GM18502 (cell line): ENCODE results near the gene GPC6.

Experiments used
- ATAC-seq: cut with Tn5 transposase; IDR thresholded peaks from one replicate; pipeline ENCODE4 v1.9.1; 2021; ENCODE audit warnings: mild to moderate bottlenecking; ENCODE audit not compliant: unreplicated experiment, poor library complexity

GPC6 gene

GRCh38 chr13:93360021-93360420 lies 133.4 kb downstream of the GPC6 start:
- ATAC-seq, result no peak

- no peak for ATAC-seq
These were observed 135.1 kb downstream of the GPC6 start for GRCh38 chr13:93361703-93362102.

GRCh38 chr13:93364166-93364565 lies 137.6 kb downstream of the GPC6 start:
- no peak for ATAC-seq

- ATAC-seq, result no peak
These were observed 141.7 kb downstream of the GPC6 start for GRCh38 chr13:93368296-93368695.

GRCh38 chr13:93368718-93369117 lies 142.1 kb downstream of the GPC6 start:
- no peak for ATAC-seq

GRCh38 chr13:93372856-93373255 lies 146.2 kb downstream of the GPC6 start:
- ATAC-seq, result no peak

GRCh38 chr13:93375491-93375890 lies 148.9 kb downstream of the GPC6 start:
- ATAC-seq, result no peak

- ATAC-seq, result no peak
These were observed 150.6 kb downstream of the GPC6 start for GRCh38 chr13:93377196-93377595.

- ATAC-seq, result no peak
These were observed 151.6 kb downstream of the GPC6 start for GRCh38 chr13:93378184-93378583.

GRCh38 chr13:93386116-93386515 lies 159.5 kb downstream of the GPC6 start:
- ATAC-seq, result no peak

GRCh38 chr13:93388701-93389100 lies 162.1 kb downstream of the GPC6 start:
- ATAC-seq, result no peak

GRCh38 chr13:93397619-93398018 lies 171.0 kb downstream of the GPC6 start:
- ATAC-seq, result no peak

GRCh38 chr13:93398167-93399035 lies 171.8 kb downstream of the GPC6 start:
- ATAC-seq, result no peak

GRCh38 chr13:93399212-93399611 lies 172.6 kb downstream of the GPC6 start:
- no peak for ATAC-seq

- ATAC-seq, result no peak
These were observed 179.5 kb downstream of the GPC6 start for GRCh38 chr13:93406136-93406535.

GRCh38 chr13:93407551-93407950 lies 180.9 kb downstream of the GPC6 start:
- ATAC-seq, result no peak

GRCh38 chr13:93409001-93409400 lies 182.4 kb downstream of the GPC6 start:
- ATAC-seq, result no peak

- ATAC-seq, result no peak
These were observed 183.2 kb downstream of the GPC6 start for GRCh38 chr13:93409816-93410215.

- ATAC-seq, result no peak
These were observed 184.6 kb downstream of the GPC6 start for GRCh38 chr13:93411186-93411680.

- ATAC-seq, result no peak
These were observed 186.1 kb downstream of the GPC6 start for GRCh38 chr13:93412676-93413075.

GRCh38 chr13:93413972-93414717 lies 187.5 kb downstream of the GPC6 start:
- ATAC-seq, result no peak
